ENCODE data around the gene CSAD.
"Not testable (repeated sequence)": the region's sequence is repeated elsewhere in the genome, so short reads cannot be mapped to it uniquely, and the experiment has no call there.

CSAD gene

GRCh38 chr12:53176750-53177149, 4.0 kb downstream of the CSAD start:
- DNase-seq: no peak

DNA sequence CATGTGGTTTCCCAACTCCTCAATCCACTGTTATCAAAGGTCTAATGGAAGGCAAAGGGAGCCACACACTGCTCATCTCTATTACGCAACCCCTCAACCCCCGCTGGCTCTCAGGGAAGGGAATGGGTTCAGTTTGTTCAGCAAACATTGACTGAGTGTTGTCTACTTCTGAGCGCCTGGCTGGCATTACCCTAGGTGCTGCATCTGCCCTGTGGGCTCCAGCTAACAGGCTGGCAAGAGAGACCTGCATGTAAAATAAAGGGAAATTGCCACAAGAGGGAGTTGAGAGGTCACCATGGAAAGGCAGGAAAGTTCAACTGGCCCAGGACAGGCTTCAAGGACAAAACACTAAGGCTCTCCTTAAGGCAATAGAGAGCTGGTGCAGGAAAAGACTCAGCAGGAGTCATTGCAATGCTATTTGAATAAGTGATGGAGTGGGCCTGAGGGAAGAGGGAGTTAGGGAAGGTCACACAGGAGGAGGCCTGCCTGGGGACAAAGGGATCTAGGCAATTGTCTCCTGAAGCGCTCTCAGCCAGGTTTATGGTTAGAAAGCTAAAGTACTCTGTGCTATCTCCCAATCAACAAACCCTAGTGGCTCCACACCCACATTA, 5.7 kb downstream of the CSAD start:
- DNase-seq: no peak

GRCh38 chr12:53173085-53173715, 7.5 kb downstream of the CSAD start:
- DNase-seq: no peak

DNA sequence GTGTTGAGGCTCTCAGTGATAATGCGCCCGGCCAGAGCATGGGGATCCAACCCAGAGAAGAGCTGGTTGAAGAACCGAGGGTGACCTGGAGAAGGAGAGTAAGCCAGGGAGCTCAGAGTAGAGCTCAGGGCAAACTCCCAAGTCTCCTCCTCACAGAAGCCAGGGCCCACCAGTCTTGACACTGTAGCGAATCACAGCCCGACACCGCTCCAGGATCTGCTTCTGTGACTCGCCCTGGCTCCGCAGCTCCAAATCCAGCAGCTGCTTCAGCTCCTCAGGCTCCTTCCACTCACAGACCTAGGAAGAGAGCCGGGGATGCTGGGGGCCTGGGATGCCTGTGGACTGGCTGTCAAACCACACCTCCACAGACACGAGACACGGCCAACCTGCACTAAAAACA, 8.4 kb downstream of the CSAD start:
- DNase-seq: peak; percentile 14

DNA sequence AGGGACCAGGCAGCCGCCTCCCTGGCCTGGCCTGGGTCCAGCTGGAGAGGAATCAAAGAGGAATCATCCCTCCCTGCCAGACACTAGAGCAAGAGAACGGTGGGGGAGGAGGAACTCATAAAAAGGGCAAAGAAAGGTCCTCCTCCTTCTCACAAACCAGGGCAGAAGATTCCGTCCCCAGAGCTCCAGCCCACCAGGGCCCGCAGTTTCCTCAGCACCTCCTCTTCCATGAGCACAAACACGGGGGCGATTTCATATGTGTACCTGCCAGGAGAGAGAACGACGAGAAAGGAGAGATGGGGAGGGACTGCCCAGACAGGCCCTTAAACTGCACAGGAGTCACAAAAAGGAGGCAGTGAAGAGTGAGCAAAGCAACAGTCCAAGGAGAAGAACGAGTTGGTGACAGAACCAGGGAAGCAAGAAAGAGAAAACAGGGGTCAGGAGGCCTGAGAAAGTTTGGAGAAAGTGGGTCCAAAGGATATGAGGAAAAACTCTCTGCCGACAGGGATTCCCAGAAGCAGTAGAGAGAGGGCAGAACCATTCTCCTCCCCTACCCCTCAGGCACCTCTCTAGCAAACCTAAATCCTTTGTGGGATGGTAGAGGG, 8.9 kb downstream of the CSAD start:
- no peak for DNase-seq

GRCh38 chr12:53170876-53171724, 9.6 kb downstream of the CSAD start:
- DNase-seq: peak; percentile 9

DNA sequence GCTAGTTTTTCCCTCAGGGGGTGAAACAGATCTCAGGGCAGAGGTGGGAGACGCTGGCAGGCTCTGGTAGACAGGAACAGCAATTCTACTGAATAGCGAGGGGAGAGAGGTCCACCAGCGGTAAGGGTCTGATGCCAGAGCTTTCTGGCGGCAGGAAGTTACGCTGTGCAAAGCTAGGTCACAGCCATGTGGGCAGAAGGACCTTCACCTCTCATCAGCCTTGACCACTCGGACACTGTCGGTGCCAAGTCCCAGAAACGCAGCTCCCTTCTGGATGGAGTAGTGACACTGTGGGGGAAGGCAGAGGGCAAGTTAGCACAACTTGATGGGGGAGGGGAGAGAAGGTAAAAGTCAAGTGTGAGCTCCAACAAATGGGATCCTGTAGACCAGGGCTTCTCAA, 10.5 kb downstream of the CSAD start:
- peak; percentile 4 for DNase-seq

- peak; percentile 13 for DNase-seq
Observed at GRCh38 chr12:53169644-53170043, 11.1 kb downstream of the CSAD start.

DNA sequence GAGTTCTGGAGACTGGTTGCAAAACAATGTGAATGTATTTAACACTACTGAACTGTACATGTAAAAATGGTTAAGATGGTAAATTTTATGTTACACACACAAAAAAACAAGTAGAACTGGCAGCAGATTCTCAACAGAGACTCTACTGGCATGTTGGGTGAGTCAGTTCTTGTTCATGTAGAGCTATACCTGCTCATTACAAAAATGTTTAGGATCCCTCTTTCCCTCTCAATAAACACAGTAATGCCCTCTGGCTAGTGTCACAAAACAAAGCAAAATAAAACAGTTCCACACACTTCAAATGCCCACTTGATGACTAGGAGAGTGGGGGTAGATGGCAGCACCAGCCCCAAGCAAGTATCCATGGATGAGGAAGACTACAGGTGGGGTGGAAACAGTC, 13.9 kb downstream of the CSAD start:
- DNase-seq: no peak

GRCh38 chr12:53163008-53163407, 17.7 kb downstream of the CSAD start:
- DNase-seq: not testable (repeated sequence)

GRCh38 chr12:53161119-53161911, 19.4 kb downstream of the CSAD start:
- DNase-seq: no peak

GRCh38 chr12:53160673-53161072, 20.1 kb downstream of the CSAD start:
- DNase-seq: no peak

DNA sequence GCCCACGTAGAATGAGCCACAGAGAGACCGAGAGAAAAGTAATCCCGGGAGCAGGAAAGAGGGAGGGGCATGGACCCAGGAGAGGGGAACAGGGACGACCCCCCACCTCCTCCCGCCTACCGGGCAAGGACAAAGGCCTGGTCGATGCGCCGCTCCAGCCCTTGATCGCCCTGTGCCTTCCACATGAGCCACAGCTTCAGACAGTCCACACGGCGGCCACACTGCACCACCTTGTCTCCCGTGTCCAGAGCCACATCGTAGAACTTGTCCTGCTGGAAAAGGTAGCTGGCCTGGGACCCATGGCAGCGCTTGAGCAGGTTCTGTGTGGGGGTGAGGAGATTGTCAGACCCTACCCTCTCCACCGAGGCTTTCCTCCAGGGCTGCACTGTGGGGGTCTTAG, 20.7 kb downstream of the CSAD start:
- no peak for DNase-seq

DNA sequence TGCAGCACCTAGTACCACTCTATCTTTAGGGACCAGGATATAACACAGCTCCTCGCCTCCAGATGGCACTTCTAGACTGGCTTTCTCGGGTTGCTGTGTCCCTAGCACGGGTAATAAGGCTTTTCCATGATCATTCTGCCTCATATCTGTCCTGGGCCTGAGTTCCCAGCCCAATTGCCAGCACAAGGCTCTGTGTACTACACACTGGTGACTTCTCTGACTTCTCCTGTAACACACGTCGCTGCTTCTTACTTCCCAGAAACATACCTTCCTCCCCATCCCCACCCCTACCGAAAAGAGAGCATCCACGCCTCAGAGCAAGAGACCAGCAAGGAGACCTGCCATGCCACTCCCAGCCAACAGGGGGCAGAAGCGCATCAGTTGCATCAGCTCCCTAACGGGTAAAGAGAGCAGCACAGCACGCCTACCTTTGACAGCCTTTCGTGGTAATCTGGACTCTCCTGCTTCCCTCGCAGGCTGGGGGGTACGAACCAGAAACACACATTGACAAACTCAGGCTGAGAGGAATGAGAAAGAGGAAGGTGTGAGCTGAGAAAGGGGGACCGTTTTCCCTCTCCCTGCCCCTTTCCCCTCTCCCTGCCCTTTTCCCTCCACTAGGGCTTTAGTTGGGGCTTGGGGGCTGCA, 21.4 kb downstream of the CSAD start:
- peak; percentile 97 for DNase-seq

DNA sequence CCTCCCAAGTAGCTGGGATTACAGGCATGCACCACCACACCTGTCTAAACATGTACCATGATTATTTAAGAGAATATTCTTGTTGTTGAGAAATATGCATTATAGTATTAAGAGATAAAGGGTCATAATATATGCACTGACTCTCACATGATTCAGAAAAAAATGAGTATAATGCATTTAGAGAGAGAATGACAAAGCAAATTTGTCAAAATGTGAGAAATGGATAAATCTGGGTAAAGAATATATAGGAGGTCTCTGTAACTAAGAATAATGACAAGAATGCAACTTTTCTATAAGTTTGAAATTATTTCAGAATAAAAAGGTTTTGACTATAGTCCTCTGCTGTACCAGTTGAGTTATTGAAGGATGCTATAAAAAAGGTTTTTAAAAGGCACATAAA, 28.3 kb downstream of the CSAD start:
- DNase-seq: no peak

- DNase-seq: no peak
Observed at GRCh38 chr12:53151039-53151438, 29.7 kb downstream of the CSAD start.

- DNase-seq: no peak
Observed at GRCh38 chr12:53147653-53148052, 33.1 kb downstream of the CSAD start.

- DNase-seq: no peak
Observed at GRCh38 chr12:53147181-53147580, 33.5 kb downstream of the CSAD start.

GRCh38 chr12:53145383-53146260, 35.1 kb downstream of the CSAD start:
- DNase-seq: no peak

- DNase-seq: no peak
Observed at GRCh38 chr12:53143355-53143754, 37.4 kb downstream of the CSAD start.

DNA sequence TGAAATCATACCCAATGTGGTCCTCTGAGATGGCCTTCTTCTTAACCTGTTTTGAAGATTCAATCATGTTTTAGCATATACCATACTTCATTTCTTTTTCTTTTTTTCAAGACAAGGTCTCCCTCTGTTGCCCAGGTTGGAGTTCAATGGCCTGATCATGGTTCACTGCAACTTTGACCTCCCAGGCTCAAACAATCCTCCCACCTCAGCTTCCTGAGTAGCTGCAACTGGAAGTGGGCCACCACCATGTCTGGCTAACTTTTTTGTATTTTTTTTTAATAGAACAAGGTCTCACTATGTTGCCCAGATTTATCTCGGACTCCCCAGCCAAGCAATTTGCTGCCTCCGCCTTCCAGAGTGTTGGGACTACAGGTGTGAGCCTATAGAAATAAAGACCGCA, 47.0 kb downstream of the CSAD start:
- no peak for DNase-seq

Measured in stimulated activated CD8-positive, alpha-beta memory T cell treated with anti-CD3 and anti-CD28 coated beads, Interleukin-4, amount 100 ng/mL, for 48 hours (primary cell).